ENCODE data around the gene PTGDR. TPM values are rescaled to one million over a fixed set of nuclear protein-coding genes. Genes with fewer than 3 reads are reported as not detected.
A peak's percentile ranks its signal among the peaks of the same experiment; 100 is the strongest.

Gene PTGDR
- total and polyA plus RNA-seq, 2 of the 8 experiments (the other 6 are each of a cell fraction or from before 2014, with no cell fraction given) = 0.22 to 0.83 TPM

GRCh38 chr14:52313903-52314594, 46.6 kb downstream of the PTGDR start, which contains the start of gene PTGER2 (continued):
- TF ChIP-seq SP4 (IDR thresholded peaks at IDR 0.05; ENCODE audit: low read length) (no peak), CBX8 (IDR thresholded peaks at IDR 0.05; ENCODE audit: borderline replicate concordance, low read depth, low read length) (no peak), HDAC2 (IDR thresholded peaks at IDR 0.05; ENCODE audit: borderline replicate concordance in 1 of 2, low read depth in 2 of 2, low read length in 2 of 2) (no peak), ASH2L (IDR thresholded peaks at IDR 0.05; ENCODE audit: low read length) (no peak), TCF12 (IDR thresholded peaks at IDR 0.05; ENCODE audit: low read depth, low read length) (no peak), BACH1 (IDR thresholded peaks at IDR 0.05; ENCODE audit: low read length) (0 out of 2 replicates have a peak, but pooled peaks have one; percentile 13), RNF2 (IDR thresholded peaks at IDR 0.05; ENCODE audit: borderline replicate concordance, low read depth, low read length, missing control alignments, poor library complexity, severe bottlenecking) (no peak), YY1 (IDR thresholded peaks at IDR 0.05; ENCODE audit: low read depth, low read length) (no peak), HDAC6 (IDR thresholded peaks at IDR 0.05; ENCODE audit: low read depth, low read length) (no peak)
- TF ChIP-seq, protein P1, sequence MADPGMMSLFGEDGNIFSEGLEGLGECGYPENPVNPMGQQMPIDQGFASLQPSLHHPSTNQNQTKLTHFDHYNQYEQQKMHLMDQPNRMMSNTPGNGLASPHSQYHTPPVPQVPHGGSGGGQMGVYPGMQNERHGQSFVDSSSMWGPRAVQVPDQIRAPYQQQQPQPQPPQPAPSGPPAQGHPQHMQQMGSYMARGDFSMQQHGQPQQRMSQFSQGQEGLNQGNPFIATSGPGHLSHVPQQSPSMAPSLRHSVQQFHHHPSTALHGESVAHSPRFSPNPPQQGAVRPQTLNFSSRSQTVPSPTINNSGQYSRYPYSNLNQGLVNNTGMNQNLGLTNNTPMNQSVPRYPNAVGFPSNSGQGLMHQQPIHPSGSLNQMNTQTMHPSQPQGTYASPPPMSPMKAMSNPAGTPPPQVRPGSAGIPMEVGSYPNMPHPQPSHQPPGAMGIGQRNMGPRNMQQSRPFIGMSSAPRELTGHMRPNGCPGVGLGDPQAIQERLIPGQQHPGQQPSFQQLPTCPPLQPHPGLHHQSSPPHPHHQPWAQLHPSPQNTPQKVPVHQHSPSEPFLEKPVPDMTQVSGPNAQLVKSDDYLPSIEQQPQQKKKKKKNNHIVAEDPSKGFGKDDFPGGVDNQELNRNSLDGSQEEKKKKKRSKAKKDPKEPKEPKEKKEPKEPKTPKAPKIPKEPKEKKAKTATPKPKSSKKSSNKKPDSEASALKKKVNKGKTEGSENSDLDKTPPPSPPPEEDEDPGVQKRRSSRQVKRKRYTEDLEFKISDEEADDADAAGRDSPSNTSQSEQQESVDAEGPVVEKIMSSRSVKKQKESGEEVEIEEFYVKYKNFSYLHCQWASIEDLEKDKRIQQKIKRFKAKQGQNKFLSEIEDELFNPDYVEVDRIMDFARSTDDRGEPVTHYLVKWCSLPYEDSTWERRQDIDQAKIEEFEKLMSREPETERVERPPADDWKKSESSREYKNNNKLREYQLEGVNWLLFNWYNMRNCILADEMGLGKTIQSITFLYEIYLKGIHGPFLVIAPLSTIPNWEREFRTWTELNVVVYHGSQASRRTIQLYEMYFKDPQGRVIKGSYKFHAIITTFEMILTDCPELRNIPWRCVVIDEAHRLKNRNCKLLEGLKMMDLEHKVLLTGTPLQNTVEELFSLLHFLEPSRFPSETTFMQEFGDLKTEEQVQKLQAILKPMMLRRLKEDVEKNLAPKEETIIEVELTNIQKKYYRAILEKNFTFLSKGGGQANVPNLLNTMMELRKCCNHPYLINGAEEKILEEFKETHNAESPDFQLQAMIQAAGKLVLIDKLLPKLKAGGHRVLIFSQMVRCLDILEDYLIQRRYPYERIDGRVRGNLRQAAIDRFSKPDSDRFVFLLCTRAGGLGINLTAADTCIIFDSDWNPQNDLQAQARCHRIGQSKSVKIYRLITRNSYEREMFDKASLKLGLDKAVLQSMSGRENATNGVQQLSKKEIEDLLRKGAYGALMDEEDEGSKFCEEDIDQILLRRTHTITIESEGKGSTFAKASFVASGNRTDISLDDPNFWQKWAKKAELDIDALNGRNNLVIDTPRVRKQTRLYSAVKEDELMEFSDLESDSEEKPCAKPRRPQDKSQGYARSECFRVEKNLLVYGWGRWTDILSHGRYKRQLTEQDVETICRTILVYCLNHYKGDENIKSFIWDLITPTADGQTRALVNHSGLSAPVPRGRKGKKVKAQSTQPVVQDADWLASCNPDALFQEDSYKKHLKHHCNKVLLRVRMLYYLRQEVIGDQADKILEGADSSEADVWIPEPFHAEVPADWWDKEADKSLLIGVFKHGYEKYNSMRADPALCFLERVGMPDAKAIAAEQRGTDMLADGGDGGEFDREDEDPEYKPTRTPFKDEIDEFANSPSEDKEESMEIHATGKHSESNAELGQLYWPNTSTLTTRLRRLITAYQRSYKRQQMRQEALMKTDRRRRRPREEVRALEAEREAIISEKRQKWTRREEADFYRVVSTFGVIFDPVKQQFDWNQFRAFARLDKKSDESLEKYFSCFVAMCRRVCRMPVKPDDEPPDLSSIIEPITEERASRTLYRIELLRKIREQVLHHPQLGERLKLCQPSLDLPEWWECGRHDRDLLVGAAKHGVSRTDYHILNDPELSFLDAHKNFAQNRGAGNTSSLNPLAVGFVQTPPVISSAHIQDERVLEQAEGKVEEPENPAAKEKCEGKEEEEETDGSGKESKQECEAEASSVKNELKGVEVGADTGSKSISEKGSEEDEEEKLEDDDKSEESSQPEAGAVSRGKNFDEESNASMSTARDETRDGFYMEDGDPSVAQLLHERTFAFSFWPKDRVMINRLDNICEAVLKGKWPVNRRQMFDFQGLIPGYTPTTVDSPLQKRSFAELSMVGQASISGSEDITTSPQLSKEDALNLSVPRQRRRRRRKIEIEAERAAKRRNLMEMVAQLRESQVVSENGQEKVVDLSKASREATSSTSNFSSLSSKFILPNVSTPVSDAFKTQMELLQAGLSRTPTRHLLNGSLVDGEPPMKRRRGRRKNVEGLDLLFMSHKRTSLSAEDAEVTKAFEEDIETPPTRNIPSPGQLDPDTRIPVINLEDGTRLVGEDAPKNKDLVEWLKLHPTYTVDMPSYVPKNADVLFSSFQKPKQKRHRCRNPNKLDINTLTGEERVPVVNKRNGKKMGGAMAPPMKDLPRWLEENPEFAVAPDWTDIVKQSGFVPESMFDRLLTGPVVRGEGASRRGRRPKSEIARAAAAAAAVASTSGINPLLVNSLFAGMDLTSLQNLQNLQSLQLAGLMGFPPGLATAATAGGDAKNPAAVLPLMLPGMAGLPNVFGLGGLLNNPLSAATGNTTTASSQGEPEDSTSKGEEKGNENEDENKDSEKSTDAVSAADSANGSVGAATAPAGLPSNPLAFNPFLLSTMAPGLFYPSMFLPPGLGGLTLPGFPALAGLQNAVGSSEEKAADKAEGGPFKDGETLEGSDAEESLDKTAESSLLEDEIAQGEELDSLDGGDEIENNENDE (IDR thresholded peaks at IDR 0.05; ENCODE audit: insufficient replicate concordance, low read length) = no peak

All from H1 (cell line).